ENCODE results near the gene ZBTB3.
"Not testable (repeated sequence)": the region's sequence is repeated elsewhere in the genome, so short reads cannot be mapped to it uniquely, and the experiment has no call there.

GRCh38 chr11:62760867-62761227 lies 6.9 kb upstream of the ZBTB3 start:
- TF ChIP-seq CTCF (conservative IDR thresholded peaks at IDR 0.05; ENCODE audit: low read depth, low read length); EZH2 (IDR thresholded peaks at IDR 0.05; ENCODE audit: borderline replicate concordance, low read depth, low read length, poor library complexity, severe bottlenecking): not testable (repeated sequence)

Measured in A673 (cell line).